ENCODE data around the gene SRSF3. TPM values are rescaled to one million over a fixed set of nuclear protein-coding genes. Genes with fewer than 3 reads are reported as not detected.

The SRSF3 gene
- total RNA-seq, 2 donors from 2014 or later: 493 to 536 TPM

GRCh38 chr6:36623547-36624459, 29.6 kb downstream of the SRSF3 start:
- Histone ChIP-seq H3K27me3 (ENCODE audit: control insufficient read depth, insufficient read depth, low read length, poor library complexity, severe bottlenecking) (no peaks in the 10 kb centered on the region), H3K36me3 (ENCODE audit: control insufficient read depth, insufficient read depth, low read length) (no peaks in the 10 kb centered on the region), H3K4me1 (ENCODE audit: control insufficient read depth, insufficient read depth, low read length) (no peaks in the 10 kb centered on the region), H3K27ac (ENCODE audit: low read depth, low read length) (no peak overlapping the region), H3K9ac (ENCODE audit: extremely low read depth, low read length, poor library complexity, severe bottlenecking) (no peak overlapping the region), H3K9me3 (ENCODE audit: control insufficient read depth, low read length) (no peaks in the 10 kb centered on the region), H3K4me3 (ENCODE audit: low read length) (no peak overlapping the region)
- Mint-ChIP-seq H3K4me1 (peaks cover 7% of the 10 kb centered on the region), H3K27ac (no peak overlapping the region), H3K4me3 (no peak overlapping the region), H3K9me3 (no peaks in the 10 kb centered on the region), H3K36me3 (ENCODE audit: low read depth) (no peaks in the 10 kb centered on the region), H3K27me3 (ENCODE audit: insufficient read depth) (peaks cover 22% of the 10 kb centered on the region)
- peak; percentile 93 for TF ChIP-seq CTCF (conservative IDR thresholded peaks at IDR 0.05)
- 34 to 61% methylated on average over 7 to 17 of the region's 18 CpGs for WGBS, 2 experiments (ENCODE audit: insufficient coverage in 1 of 2, insufficient read length in 1 of 2)
- DNase-seq: peak; percentile 96

- H3K4me1 Mint-ChIP-seq: peaks cover 1% of the 10 kb centered on the region
- WGBS, 2 experiments (ENCODE audit: insufficient coverage in 1 of 2, insufficient read length in 1 of 2): 89 to 91% methylated on average over 8 to 11 of the region's 11 CpGs
- no peaks in the 10 kb centered on the region for H3K9me3 ChIP-seq (ENCODE audit: control insufficient read depth, low read length)
- no peaks in the 10 kb centered on the region for H3K36me3 ChIP-seq (ENCODE audit: control insufficient read depth, insufficient read depth, low read length)
- H3K27me3 Mint-ChIP-seq (ENCODE audit: insufficient read depth): peaks cover 22% of the 10 kb centered on the region
- no peak overlapping the region for H3K4me3 ChIP-seq (ENCODE audit: low read length)
- H3K36me3 Mint-ChIP-seq (ENCODE audit: low read depth): no peaks in the 10 kb centered on the region
- no peak overlapping the region for H3K9ac ChIP-seq (ENCODE audit: extremely low read depth, low read length, poor library complexity, severe bottlenecking)
- no peak overlapping the region for H3K27ac ChIP-seq (ENCODE audit: low read depth, low read length)
- no peaks in the 10 kb centered on the region for H3K9me3 Mint-ChIP-seq
- no peak for DNase-seq
- TF ChIP-seq CTCF (conservative IDR thresholded peaks at IDR 0.05): no peak
- no peak overlapping the region for H3K4me3 Mint-ChIP-seq
- no peaks in the 10 kb centered on the region for H3K27me3 ChIP-seq (ENCODE audit: control insufficient read depth, insufficient read depth, low read length, poor library complexity, severe bottlenecking)
- H3K27ac Mint-ChIP-seq: no peak overlapping the region
- no peaks in the 10 kb centered on the region for H3K4me1 ChIP-seq (ENCODE audit: control insufficient read depth, insufficient read depth, low read length)
These were observed 30.4 kb downstream of the SRSF3 start for GRCh38 chr6:36624461-36625157.

- DNase-seq: no peak
- TF ChIP-seq CTCF (conservative IDR thresholded peaks at IDR 0.05): no peak
- no peaks in the 10 kb centered on the region for H3K36me3 Mint-ChIP-seq (ENCODE audit: low read depth)
- Histone ChIP-seq H3K9ac (ENCODE audit: extremely low read depth, low read length, poor library complexity, severe bottlenecking) (no peak overlapping the region), H3K4me1 (ENCODE audit: control insufficient read depth, insufficient read depth, low read length) (no peaks in the 10 kb centered on the region), H3K27ac (ENCODE audit: low read depth, low read length) (no peak overlapping the region), H3K27me3 (ENCODE audit: control insufficient read depth, insufficient read depth, low read length, poor library complexity, severe bottlenecking) (no peaks in the 10 kb centered on the region), H3K9me3 (ENCODE audit: control insufficient read depth, low read length) (no peaks in the 10 kb centered on the region), H3K36me3 (ENCODE audit: control insufficient read depth, insufficient read depth, low read length) (no peaks in the 10 kb centered on the region), H3K4me3 (ENCODE audit: low read length) (no peak overlapping the region)
- peaks cover 22% of the 10 kb centered on the region for H3K27me3 Mint-ChIP-seq (ENCODE audit: insufficient read depth)
- 86 to 98% methylated on average over 3 to 4 of the region's 5 CpGs for WGBS, 2 experiments (ENCODE audit: insufficient coverage in 1 of 2, insufficient read length in 1 of 2)
- H3K9me3 Mint-ChIP-seq: no peaks in the 10 kb centered on the region
- no peak overlapping the region for H3K27ac Mint-ChIP-seq
- peaks cover 1% of the 10 kb centered on the region for H3K4me1 Mint-ChIP-seq
- no peak overlapping the region for H3K4me3 Mint-ChIP-seq
These were observed 31.2 kb downstream of the SRSF3 start for GRCh38 chr6:36625158-36625919.
